BE2C (cell line): ENCODE results near the gene TGFBR3.

Experiments used
- DNase-seq: peaks from one replicate; pipeline ENCODE4 v3.0.0-alpha.2; 2020
- H3K27me3 ChIP-seq: fragments of 250-450 bp; sonication (Bioruptor Pico); 2 replicates; pipeline ENCODE4 v1.5.1; 2020; ENCODE audit warnings: mild to moderate bottlenecking
- H3K36me3 ChIP-seq: fragments of 250-450 bp; sonication (Bioruptor Pico); 2 replicates; pipeline ENCODE4 v1.5.1; 2020; ENCODE audit warnings: mild to moderate bottlenecking
- H3K4me1 ChIP-seq: fragments of 250-450 bp; sonication (Bioruptor Pico); 2 replicates; pipeline ENCODE4 v1.5.1; 2020
- H3K4me3 ChIP-seq: 2 replicates; pipeline ENCODE4 v1.5.1; 2011; ENCODE audit warnings: low read depth, low read length
- H3K9me3 ChIP-seq: fragments of 250-450 bp; sonication (Bioruptor Pico); 2 replicates; pipeline ENCODE4 v1.5.1; 2020
- CTCF ChIP-seq: IDR thresholded peaks from 2 replicates; pipeline ENCODE4 v1.5.1; 2012; ENCODE audit warnings: mild to moderate bottlenecking, low read depth, low read length

The TGFBR3 gene

DNA sequence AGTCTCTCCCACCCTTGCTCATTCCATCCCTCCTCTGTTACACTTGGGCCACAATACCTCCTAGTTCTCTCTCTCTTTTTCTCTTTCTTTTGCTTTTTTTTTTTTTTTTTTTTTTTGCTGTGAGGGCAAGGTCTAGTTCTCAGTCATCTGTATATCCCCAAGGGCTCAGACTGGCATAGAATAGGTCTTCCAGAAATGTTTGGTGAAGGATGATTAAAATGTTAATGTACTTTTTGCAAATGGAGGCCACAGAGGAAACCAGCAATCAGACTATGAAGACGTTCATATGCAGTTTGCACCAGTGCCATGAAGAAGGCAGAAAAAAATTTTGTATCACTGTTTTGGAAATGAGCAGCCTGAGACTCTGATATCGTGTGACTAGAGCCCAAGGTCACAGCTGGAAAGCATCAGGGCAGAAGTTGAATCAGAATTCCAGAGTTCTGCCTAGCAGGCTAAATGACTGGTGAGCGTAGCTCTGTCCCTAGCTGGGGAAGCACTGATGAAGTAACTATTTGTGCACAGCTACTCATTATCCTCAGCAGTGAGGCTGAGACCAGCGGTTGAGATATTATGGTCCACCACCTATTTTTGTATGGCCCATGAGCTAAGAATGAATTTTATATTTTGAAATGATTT lies 186.5 kb downstream of the TGFBR3 start:
- no peak for DNase-seq
- Histone ChIP-seq H3K4me3 (no peak overlapping the region), H3K9me3 (no peaks in the 10 kb centered on the region), H3K27me3 (no peaks in the 10 kb centered on the region), H3K36me3 (no peaks in the 10 kb centered on the region), H3K4me1 (no peaks in the 10 kb centered on the region)
- TF ChIP-seq CTCF = no peak

GRCh38 chr1:91697861-91698260 lies 188.1 kb downstream of the TGFBR3 start:
- no peak for DNase-seq
- Histone ChIP-seq H3K36me3 (no peaks in the 10 kb centered on the region), H3K4me3 (no peak overlapping the region), H3K4me1 (no peaks in the 10 kb centered on the region), H3K27me3 (no peaks in the 10 kb centered on the region), H3K9me3 (no peaks in the 10 kb centered on the region)
- no peak for TF ChIP-seq CTCF

DNA sequence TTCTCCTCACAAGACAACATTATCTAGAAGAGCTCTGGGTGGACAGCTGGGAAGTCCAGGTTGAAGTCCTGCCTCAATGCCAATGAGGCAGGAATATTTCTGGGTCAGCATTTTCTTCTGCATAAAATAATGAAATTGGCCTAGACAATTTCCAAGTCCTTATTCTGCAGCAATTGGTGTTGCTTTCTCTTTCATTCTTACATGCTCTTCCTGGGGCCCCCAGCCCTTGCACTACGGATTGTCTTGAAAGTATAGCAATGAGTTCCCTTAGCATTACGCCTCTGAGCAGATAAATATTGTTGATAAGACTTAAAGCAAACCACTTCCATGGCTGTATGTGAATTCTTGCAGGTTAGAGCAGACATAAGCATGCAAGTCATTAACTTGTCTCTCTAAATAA lies 188.5 kb downstream of the TGFBR3 start:
- Histone ChIP-seq H3K4me1 (no peaks in the 10 kb centered on the region), H3K36me3 (no peaks in the 10 kb centered on the region), H3K9me3 (no peaks in the 10 kb centered on the region), H3K4me3 (no peak overlapping the region), H3K27me3 (no peaks in the 10 kb centered on the region)
- DNase-seq = no peak
- no peak for TF ChIP-seq CTCF

- Histone ChIP-seq H3K9me3 (no peaks in the 10 kb centered on the region), H3K27me3 (no peaks in the 10 kb centered on the region), H3K4me3 (no peak overlapping the region), H3K36me3 (no peaks in the 10 kb centered on the region), H3K4me1 (no peaks in the 10 kb centered on the region)
- DNase-seq = no peak
- TF ChIP-seq CTCF = no peak
These were observed 189.6 kb downstream of the TGFBR3 start for GRCh38 chr1:91696321-91696720.

DNA sequence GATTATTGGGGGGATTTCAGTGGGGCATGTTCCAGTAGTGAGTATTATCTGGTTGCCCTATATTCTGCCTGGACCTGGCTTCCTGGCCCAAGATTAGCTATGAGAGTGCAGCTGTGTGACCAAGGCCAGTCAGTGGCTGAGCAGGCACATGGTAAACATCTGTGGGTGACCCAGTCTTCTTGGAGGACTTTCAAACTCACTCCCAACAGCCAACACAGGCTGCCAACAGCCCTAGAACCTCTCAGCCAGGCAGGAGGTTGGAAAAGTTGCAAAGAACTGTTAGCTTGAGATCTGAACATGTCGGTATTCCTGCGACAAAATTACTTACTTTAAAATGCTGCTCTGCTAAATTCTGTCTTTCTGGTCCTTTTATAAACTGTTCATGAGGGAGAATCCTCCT lies 192.4 kb downstream of the TGFBR3 start:
- H3K9me3 ChIP-seq = no peaks in the 10 kb centered on the region
- TF ChIP-seq CTCF = no peak
- no peak overlapping the region for H3K4me3 ChIP-seq
- no peak for DNase-seq
- no peaks in the 10 kb centered on the region for H3K27me3 ChIP-seq
- no peaks in the 10 kb centered on the region for H3K36me3 ChIP-seq
- H3K4me1 ChIP-seq = no peaks in the 10 kb centered on the region; the same call in 1 of the 2 replicates

GRCh38 chr1:91691525-91691924 lies 194.4 kb downstream of the TGFBR3 start:
- TF ChIP-seq CTCF = no peak
- Histone ChIP-seq H3K36me3 (no peaks in the 10 kb centered on the region), H3K27me3 (no peaks in the 10 kb centered on the region), H3K9me3 (no peaks in the 10 kb centered on the region), H3K4me1 (no peaks in the 10 kb centered on the region; the same call in 1 of the 2 replicates), H3K4me3 (no peak overlapping the region)
- no peak for DNase-seq
